ENCODE measurements around the gene TASOR2. TPM values are rescaled to one million over a fixed set of nuclear protein-coding genes. Genes with fewer than 3 reads are reported as not detected.

TASOR2 gene
- total RNA-seq, 1 experiment from 2014 or later: 80.3 TPM

DNA sequence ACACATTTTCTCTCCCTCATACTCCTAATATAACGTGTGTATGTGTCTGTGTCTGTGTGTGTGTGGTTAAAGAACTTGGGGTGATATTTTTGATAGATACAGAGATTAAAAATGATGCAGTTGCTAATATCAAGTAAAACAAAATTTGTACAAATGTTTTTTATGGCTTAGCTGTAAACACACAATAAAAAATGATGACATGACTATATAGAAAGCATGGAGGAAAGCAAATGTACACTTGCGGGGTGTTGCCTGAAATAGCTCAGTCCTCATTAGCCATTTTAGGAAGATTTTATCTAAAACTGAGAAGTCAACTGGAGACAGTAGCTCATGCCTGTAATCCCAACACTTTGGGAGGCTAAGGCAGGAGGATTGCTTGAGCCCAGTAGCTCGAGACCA is 5.6 kb upstream of the TASOR2 start:
- intact Hi-C loops (cut with micrococcal nuclease): no loop called here
- RAD21 ChIA-PET (ENCODE audit: low non-redundant PET in 1 of 2, low total read pairs in 2 of 2, uncharacterized antibody in 2 of 2, unreplicated experiment in 2 of 2): no interaction called here
- no peak for TF ChIP-seq FOSL1 (IDR thresholded peaks at IDR 0.05; ENCODE audit: low read depth)
- TF ChIP-seq, protein P1, sequence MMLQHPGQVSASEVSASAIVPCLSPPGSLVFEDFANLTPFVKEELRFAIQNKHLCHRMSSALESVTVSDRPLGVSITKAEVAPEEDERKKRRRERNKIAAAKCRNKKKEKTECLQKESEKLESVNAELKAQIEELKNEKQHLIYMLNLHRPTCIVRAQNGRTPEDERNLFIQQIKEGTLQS (IDR thresholded peaks at IDR 0.05): no peak
- no peak for TF ChIP-seq JUND (IDR thresholded peaks at IDR 0.05)
- no peak for TF ChIP-seq CBX3 (IDR thresholded peaks at IDR 0.05; ENCODE audit: low read depth)
- no peak for TF ChIP-seq EZH2phosphoT487 (IDR thresholded peaks at IDR 0.05; ENCODE audit: borderline replicate concordance)
- TF ChIP-seq ZFX (IDR thresholded peaks at IDR 0.05): no peak
- TF ChIP-seq POLR2A (IDR thresholded peaks at IDR 0.05; ENCODE audit: borderline replicate concordance, extremely low read depth, insufficient read depth, insufficient read length): no peak
- TF ChIP-seq, protein P2, sequence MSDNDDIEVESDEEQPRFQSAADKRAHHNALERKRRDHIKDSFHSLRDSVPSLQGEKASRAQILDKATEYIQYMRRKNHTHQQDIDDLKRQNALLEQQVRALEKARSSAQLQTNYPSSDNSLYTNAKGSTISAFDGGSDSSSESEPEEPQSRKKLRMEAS (IDR thresholded peaks at IDR 0.05): no peak
- no peak for TF ChIP-seq EZH2 (IDR thresholded peaks at IDR 0.05)
- no peak for TF ChIP-seq POLR2AphosphoS5 (IDR thresholded peaks at IDR 0.05; ENCODE audit: low read depth, low read length)
- TF ChIP-seq SIN3A (IDR thresholded peaks at IDR 0.05; ENCODE audit: low read depth): no peak
- TF ChIP-seq, protein P3, sequence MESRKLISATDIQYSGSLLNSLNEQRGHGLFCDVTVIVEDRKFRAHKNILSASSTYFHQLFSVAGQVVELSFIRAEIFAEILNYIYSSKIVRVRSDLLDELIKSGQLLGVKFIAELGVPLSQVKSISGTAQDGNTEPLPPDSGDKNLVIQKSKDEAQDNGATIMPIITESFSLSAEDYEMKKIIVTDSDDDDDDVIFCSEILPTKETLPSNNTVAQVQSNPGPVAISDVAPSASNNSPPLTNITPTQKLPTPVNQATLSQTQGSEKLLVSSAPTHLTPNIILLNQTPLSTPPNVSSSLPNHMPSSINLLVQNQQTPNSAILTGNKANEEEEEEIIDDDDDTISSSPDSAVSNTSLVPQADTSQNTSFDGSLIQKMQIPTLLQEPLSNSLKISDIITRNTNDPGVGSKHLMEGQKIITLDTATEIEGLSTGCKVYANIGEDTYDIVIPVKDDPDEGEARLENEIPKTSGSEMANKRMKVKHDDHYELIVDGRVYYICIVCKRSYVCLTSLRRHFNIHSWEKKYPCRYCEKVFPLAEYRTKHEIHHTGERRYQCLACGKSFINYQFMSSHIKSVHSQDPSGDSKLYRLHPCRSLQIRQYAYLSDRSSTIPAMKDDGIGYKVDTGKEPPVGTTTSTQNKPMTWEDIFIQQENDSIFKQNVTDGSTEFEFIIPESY (IDR thresholded peaks at IDR 0.05; ENCODE audit: extremely low read depth, insufficient replicate concordance, low read length): no peak
- TF ChIP-seq EGR1 (IDR thresholded peaks at IDR 0.05; ENCODE audit: low read depth): no peak
- TF ChIP-seq RAD21 (IDR thresholded peaks at IDR 0.05; ENCODE audit: low read depth): no peak
- Histone ChIP-seq H3K9ac (ENCODE audit: low read length) (no peak overlapping the region), H3K4me3 (replicated peaks in 1 of 2; ENCODE audit: low read depth in 1 of 2, low read length in 2 of 2) (no peak overlapping the region), H3K79me2 (ENCODE audit: insufficient read depth, low read length) (no peaks in the 10 kb centered on the region), H3K9me3 (ENCODE audit: control insufficient read depth in 1 of 2, insufficient read depth in 1 of 2, low read depth in 1 of 2, low read length in 2 of 2) (peaks cover 3 to 4% of the 10 kb centered on the region in 2 experiments; a peak in 1 of 4 replicates), H2AFZ (ENCODE audit: low read depth, low read length, poor library complexity, severe bottlenecking) (no peak overlapping the region), H3K27ac (ENCODE audit: low read depth, low read length) (no peak overlapping the region), H3K4me2 (ENCODE audit: low read length) (no peak overlapping the region), H3K36me3 (ENCODE audit: control insufficient read depth in 1 of 2, insufficient read depth in 2 of 2, low read length in 2 of 2) (no peaks in the 10 kb centered on the region), H4K20me1 (ENCODE audit: insufficient read depth) (no peaks in the 10 kb centered on the region), H3K4me1 (ENCODE audit: control insufficient read depth in 1 of 2, insufficient read depth in 2 of 2, low read length in 2 of 2) (peaks cover 1 to 3% of the 10 kb centered on the region in 2 experiments; a peak in 3 of 4 replicates), H3K27me3 (ENCODE audit: insufficient read depth, low read length) (no peaks in the 10 kb centered on the region), H3K9me2 (ENCODE audit: insufficient read depth) (no peaks in the 10 kb centered on the region)
- POLR2A ChIA-PET: no interaction called here
- BruUV-seq (replicated peaks): no TSS peak
- CTCF ChIA-PET: no interaction called here
- no peak for DNase-seq (ENCODE audit: low read depth, low spot score)
- no peak for ATAC-seq

Measured in HCT116 (cell line).